GM10266 (cell line): ENCODE measurements around the gene MFSD8.

Experiments
- DNase-seq: peaks from one replicate; pipeline ENCODE4 v3.0.0; 2012; ENCODE audit errors: extremely low spot score
- TF ChIP-seq, protein P1 (sequence below): IDR thresholded peaks from 2 replicates; pipeline ENCODE4 v1.5.1; 2012; ENCODE audit warnings: mild to moderate bottlenecking, low read depth; ENCODE audit not compliant: control insufficient read depth, insufficient read depth; ENCODE audit errors: missing control alignments

Gene MFSD8

DNA sequence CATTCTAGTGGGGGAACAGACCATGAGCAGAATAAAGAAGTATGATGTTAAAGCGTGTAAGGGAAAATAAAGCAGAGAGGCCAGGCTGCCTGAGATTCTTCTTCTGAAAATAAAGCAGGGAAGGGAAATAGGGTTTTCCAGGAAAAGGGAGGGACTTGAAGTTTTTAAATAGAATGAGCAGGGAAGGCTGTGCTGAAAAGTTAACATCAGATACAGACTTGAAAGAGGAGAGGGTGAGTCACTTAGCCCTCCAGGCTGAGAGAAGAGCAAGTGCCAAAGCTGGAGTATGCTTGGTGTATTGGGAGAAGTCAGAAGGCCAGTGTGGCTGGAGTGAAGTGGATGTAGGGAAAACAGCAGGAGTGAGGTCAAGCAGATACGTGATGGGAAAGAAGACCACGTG, 94.3 kb downstream of the MFSD8 start:
- TF ChIP-seq, protein P1, sequence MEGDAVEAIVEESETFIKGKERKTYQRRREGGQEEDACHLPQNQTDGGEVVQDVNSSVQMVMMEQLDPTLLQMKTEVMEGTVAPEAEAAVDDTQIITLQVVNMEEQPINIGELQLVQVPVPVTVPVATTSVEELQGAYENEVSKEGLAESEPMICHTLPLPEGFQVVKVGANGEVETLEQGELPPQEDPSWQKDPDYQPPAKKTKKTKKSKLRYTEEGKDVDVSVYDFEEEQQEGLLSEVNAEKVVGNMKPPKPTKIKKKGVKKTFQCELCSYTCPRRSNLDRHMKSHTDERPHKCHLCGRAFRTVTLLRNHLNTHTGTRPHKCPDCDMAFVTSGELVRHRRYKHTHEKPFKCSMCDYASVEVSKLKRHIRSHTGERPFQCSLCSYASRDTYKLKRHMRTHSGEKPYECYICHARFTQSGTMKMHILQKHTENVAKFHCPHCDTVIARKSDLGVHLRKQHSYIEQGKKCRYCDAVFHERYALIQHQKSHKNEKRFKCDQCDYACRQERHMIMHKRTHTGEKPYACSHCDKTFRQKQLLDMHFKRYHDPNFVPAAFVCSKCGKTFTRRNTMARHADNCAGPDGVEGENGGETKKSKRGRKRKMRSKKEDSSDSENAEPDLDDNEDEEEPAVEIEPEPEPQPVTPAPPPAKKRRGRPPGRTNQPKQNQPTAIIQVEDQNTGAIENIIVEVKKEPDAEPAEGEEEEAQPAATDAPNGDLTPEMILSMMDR: no peak
- DNase-seq: no peak

DNA sequence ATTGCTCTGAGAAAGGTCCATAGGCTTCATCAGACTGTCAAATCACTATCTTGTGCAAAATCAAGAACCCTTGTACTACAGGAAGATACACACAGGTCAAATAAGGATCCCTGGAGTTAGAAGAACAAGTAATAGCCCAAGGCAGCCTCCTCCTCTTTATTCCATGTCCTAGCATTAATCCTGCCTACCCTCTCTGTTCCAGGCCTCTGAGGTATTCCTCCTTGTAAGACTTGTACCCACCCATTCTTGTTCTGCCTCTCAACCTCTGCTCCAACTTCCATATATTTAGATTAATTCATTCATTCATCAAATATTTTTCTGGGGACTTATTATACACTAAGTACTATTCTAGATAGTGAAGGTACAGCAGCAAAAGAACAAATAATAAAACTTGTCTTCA, 94.7 kb downstream of the MFSD8 start:
- TF ChIP-seq, protein P1: no peak
- DNase-seq: no peak

GRCh38 chr4:127868196-127868595, 96.8 kb downstream of the MFSD8 start:
- TF ChIP-seq, protein P1: no peak
- DNase-seq: no peak
